Measurements from ENCODE around the gene DEAF1. TPM values are rescaled to one million over a fixed set of nuclear protein-coding genes. Genes with fewer than 3 reads are reported as not detected.

DEAF1 gene
- total and polyA plus RNA-seq, 2 of the 13 experiments (the other 11 are each of a cell fraction or from before 2014, with no cell fraction given), result 22.3 to 29.6 TPM

GRCh38 chr11:635945-636510, 59.0 kb downstream of the DEAF1 start (continued):
- TF ChIP-seq FOXO4 (CRISPR knock-in tag; conservative IDR thresholded peaks at IDR 0.05) (no peak), MBD4 (IDR thresholded peaks at IDR 0.05; ENCODE audit: borderline replicate concordance, low read length) (no peak), ZNF747 (CRISPR knock-in tag; IDR thresholded peaks at IDR 0.05; ENCODE audit: borderline replicate concordance) (no peak), ZNF251 (CRISPR knock-in tag; IDR thresholded peaks at IDR 0.05) (no peak), SOX5 (CRISPR knock-in tag; IDR thresholded peaks at IDR 0.05; ENCODE audit: borderline replicate concordance) (no peak), NCOA5 (CRISPR knock-in tag; IDR thresholded peaks at IDR 0.05) (no peak), ZBED4 (CRISPR knock-in tag; IDR thresholded peaks at IDR 0.05; ENCODE audit: borderline replicate concordance) (no peak), TBP (CRISPR knock-in tag; IDR thresholded peaks at IDR 0.05) (no peak), SMARCC2 (IDR thresholded peaks at IDR 0.05) (no peak), MAFG (CRISPR knock-in tag; IDR thresholded peaks at IDR 0.05) (no peak)
- TF ChIP-seq, protein P1, sequence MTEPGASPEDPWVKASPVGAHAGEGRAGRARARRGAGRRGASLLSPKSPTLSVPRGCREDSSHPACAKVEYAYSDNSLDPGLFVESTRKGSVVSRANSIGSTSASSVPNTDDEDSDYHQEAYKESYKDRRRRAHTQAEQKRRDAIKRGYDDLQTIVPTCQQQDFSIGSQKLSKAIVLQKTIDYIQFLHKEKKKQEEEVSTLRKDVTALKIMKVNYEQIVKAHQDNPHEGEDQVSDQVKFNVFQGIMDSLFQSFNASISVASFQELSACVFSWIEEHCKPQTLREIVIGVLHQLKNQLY (CRISPR knock-in tag; IDR thresholded peaks at IDR 0.05), result no peak
